Measurements from ENCODE around the gene LONRF2. TPM values are rescaled to one million over a fixed set of nuclear protein-coding genes. Genes with fewer than 3 reads are reported as not detected.

The LONRF2 gene
- total and polyA plus RNA-seq, 8 donors, result 2.0 to 7.1 (median 6.8) TPM

GRCh38 chr2:100277540-100278207 lies 44.6 kb downstream of the LONRF2 start:
- 95% methylated on average over 12 of the region's 12 CpGs for WGBS, 2 donors

DNA sequence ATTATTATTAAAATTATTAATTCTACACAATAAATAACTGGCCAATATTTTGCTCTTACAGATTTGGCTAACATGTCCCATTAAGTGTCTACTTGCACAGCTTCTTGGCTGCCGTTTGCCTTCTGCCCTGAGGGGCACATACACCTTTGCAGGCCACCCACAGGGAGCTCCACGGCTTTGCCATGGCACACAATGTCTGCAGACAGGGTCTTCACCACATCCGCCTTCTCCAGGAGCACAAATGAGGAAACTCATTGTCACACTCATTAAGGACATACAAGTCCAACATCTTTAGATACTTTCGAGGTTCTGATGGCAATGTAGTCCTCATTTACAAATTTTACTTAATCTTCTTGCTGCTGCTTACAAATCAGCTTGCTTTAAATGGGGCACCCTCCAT lies 45.6 kb downstream of the LONRF2 start:
- H3K27ac ChIP-seq, result no peak overlapping the region
- 86 to 92% methylated on average over 4 of the region's 4 CpGs for WGBS, 2 donors
- ATAC-seq (no peak), DNase-seq (no peak), FAIRE-seq (no peak)
- no peak overlapping the region for H3K4me3 ChIP-seq
- H3K4me1 ChIP-seq, result no peaks in the 10 kb centered on the region
- intact Hi-C loops (cut with DNase I), result no loop called here
- TF ChIP-seq, protein P1, sequence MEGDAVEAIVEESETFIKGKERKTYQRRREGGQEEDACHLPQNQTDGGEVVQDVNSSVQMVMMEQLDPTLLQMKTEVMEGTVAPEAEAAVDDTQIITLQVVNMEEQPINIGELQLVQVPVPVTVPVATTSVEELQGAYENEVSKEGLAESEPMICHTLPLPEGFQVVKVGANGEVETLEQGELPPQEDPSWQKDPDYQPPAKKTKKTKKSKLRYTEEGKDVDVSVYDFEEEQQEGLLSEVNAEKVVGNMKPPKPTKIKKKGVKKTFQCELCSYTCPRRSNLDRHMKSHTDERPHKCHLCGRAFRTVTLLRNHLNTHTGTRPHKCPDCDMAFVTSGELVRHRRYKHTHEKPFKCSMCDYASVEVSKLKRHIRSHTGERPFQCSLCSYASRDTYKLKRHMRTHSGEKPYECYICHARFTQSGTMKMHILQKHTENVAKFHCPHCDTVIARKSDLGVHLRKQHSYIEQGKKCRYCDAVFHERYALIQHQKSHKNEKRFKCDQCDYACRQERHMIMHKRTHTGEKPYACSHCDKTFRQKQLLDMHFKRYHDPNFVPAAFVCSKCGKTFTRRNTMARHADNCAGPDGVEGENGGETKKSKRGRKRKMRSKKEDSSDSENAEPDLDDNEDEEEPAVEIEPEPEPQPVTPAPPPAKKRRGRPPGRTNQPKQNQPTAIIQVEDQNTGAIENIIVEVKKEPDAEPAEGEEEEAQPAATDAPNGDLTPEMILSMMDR (IDR thresholded peaks at IDR 0.05), result no peak
- peaks cover 0 to 14% (median 0%) of the 10 kb centered on the region in 3 donors for H3K36me3 ChIP-seq
- no peaks in the 10 kb centered on the region for H3K27me3 ChIP-seq
- H3K9me3 ChIP-seq, result no peaks in the 10 kb centered on the region

More at GRCh38 chr2:100277540-100278207, 44.6 kb downstream of the LONRF2 start:
- TF ChIP-seq, protein P1 (IDR thresholded peaks at IDR 0.05), result no peak
- no peaks in the 10 kb centered on the region for H3K27me3 ChIP-seq
- H3K4me3 ChIP-seq, result no peak overlapping the region
- ATAC-seq (no peak), FAIRE-seq (no peak), DNase-seq (no peak)
- no peaks in the 10 kb centered on the region for H3K4me1 ChIP-seq
- no peak overlapping the region for H3K27ac ChIP-seq
- H3K9me3 ChIP-seq, result no peaks in the 10 kb centered on the region
- intact Hi-C loops (cut with DNase I), result no loop called here
- peaks cover 0 to 14% (median 0%) of the 10 kb centered on the region in 3 donors for H3K36me3 ChIP-seq

DNA sequence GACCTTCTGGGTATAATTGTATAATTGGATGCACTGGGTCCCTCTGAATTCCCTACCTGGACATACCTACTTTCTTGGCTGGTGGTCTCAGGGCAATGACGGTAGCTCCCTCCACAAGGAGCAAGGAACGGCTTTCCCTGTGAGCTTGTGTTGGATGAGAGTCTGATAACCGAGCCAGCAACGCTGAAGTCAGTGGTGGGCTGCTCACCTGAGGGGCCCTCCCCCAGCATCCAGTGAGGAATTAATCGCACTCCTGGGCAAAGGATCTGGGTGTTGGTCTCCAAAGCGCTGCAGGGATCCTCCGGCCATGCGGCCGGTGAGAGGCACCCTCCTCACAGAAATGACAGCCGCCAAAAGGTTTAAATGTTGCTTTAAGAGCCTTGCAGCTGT lies 47.1 kb downstream of the LONRF2 start:
- ATAC-seq (no peak), FAIRE-seq (no peak), DNase-seq (no peak)
- Histone ChIP-seq H3K4me1 (no peaks in the 10 kb centered on the region), H3K4me3 (no peak overlapping the region), H3K27me3 (no peaks in the 10 kb centered on the region), H3K9me3 (no peaks in the 10 kb centered on the region), H3K36me3 (peaks cover 0 to 14% (median 0%) of the 10 kb centered on the region in 3 donors), H3K27ac (no peak overlapping the region)
- 83 to 85% methylated on average over 10 of the region's 10 CpGs for WGBS, 2 donors
- TF ChIP-seq, protein P1 (IDR thresholded peaks at IDR 0.05), result no peak
- intact Hi-C loops (cut with DNase I), result no loop called here

GRCh38 chr2:100274566-100275199 lies 47.6 kb downstream of the LONRF2 start:
- ATAC-seq, result no peak
- Histone ChIP-seq H3K27me3 (no peaks in the 10 kb centered on the region), H3K4me3 (no peak overlapping the region), H3K36me3 (peaks cover 0 to 14% (median 0%) of the 10 kb centered on the region in 3 donors), H3K4me1 (no peaks in the 10 kb centered on the region), H3K27ac (no peak overlapping the region), H3K9me3 (no peaks in the 10 kb centered on the region)
- TF ChIP-seq, protein P1 (IDR thresholded peaks at IDR 0.05), result no peak
- no peak for FAIRE-seq
- 91 to 92% methylated on average over 17 of the region's 17 CpGs for WGBS, 2 donors
- DNase-seq, result no peak
- intact Hi-C loops (cut with DNase I), result no loop called here

DNA sequence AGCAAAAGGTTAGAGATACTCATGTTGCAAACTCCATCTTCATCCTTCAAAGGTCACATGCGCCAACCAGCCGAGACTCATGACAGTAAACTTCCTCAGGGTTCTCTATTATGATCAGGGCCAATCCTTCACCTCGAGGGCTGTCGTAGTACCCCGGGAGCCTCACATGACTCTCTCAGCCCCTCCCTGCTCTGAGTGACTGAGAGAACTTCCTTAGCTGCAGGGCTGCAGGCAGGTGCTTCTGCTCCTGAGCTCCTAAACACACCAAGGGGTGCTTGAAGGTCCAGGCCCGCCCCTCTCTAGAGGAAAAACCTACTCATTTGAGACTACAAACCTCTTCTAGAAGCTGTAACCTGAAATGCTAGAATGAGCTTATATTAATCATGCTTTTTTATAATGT lies 48.2 kb downstream of the LONRF2 start:
- WGBS, 2 donors, result 81 to 84% methylated on average over 6 of the region's 6 CpGs
- H3K4me1 ChIP-seq, result no peaks in the 10 kb centered on the region
- FAIRE-seq, result no peak
- no peaks in the 10 kb centered on the region for H3K27me3 ChIP-seq
- peaks cover 0 to 14% (median 0%) of the 10 kb centered on the region in 3 donors for H3K36me3 ChIP-seq
- ATAC-seq, result no peak
- DNase-seq, result no peak
- no peak overlapping the region for H3K4me3 ChIP-seq
- intact Hi-C loops (cut with DNase I), result no loop called here
- TF ChIP-seq, protein P1 (IDR thresholded peaks at IDR 0.05), result no peak
- H3K27ac ChIP-seq, result no peak overlapping the region
- H3K9me3 ChIP-seq, result no peaks in the 10 kb centered on the region
